Measurements from ENCODE around the gene GLG1. TPM values are rescaled to one million over a fixed set of nuclear protein-coding genes. Genes with fewer than 3 reads are reported as not detected.
"Not testable (repeated sequence)": the region's sequence is repeated elsewhere in the genome, so short reads cannot be mapped to it uniquely, and the experiment has no call there.

GLG1 gene
- total RNA-seq, 2 donors from 2014 or later: 96.9 to 98.3 TPM

DNA sequence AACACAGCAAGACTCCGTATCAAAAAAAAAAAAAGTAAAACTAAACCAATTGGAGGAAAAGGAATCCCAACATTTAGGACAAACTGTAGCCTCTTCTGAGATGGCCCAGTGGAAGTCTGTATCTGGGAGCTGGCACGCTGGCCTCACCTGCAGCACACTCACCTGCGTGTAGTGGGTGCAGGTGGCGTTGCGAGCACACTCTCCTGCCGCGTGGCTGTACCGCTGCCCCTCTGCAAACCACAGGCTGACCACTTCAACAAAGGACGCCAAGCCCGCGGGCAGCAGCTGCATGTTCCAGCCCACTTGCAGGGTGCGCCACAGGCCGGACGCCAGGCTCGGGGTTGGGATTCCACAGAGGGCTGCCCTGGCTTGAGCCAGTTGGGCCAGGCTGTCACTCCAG lies 189.0 kb downstream of the GLG1 start:
- H3K36me3 ChIP-seq; intact Hi-C loops (cut with DNase I); H3K4me1 ChIP-seq; DNase-seq; H3K27ac ChIP-seq; H3K9ac ChIP-seq (ENCODE audit: low read depth in 2 of 2, low read length in 2 of 2); H3K27me3 ChIP-seq; H3K4me3 ChIP-seq; H3K9me3 ChIP-seq: not testable (repeated sequence)

DNA sequence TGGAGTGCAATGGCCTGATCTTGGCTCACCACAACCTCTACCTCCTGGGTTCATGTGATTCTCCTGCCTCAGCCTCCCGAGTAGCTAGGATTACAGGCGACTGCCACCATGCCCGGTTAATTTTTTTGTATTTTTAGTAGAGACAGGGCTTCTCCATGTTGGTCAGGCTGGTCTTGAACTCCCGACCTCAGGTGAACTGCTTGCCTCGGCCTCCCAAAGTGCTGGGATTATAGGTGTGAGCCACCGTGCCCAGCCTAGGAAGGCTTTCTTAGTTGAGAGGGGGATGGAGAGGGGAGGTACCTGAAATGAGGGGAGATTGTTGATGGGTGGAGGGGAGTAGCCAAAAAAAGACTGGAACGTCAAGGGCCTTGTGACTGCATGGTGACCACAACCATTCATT lies 193.0 kb downstream of the GLG1 start:
- H3K27ac ChIP-seq; H3K9me3 ChIP-seq; H3K4me3 ChIP-seq; H3K36me3 ChIP-seq; H3K4me1 ChIP-seq; intact Hi-C loops (cut with DNase I); H3K9ac ChIP-seq (ENCODE audit: low read depth in 2 of 2, low read length in 2 of 2); H3K27me3 ChIP-seq; DNase-seq: not testable (repeated sequence)

DNA sequence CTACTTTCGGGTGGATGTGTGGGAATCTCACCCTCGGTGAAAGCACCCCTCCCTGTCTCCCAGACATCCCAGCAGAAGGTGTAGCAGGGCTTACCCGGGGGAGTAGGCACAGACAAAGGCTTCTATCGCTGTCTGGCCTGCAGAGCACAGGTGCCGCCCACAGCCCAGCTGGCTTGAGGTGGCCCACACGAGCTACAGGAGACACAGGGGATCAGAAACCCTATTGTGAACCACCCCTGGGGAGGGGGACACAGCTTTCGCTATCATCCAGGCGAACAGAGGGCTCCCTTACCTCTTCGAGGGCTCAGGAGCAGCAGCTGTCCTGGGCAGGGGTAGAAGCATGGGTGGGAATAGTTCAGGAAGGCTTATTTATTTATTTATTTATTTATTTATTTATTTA lies 193.4 kb downstream of the GLG1 start:
- H3K27me3 ChIP-seq; H3K4me3 ChIP-seq; H3K9ac ChIP-seq (ENCODE audit: low read depth in 2 of 2, low read length in 2 of 2); H3K4me1 ChIP-seq; DNase-seq; H3K27ac ChIP-seq; H3K9me3 ChIP-seq; H3K36me3 ChIP-seq; intact Hi-C loops (cut with DNase I): not testable (repeated sequence)

DNA sequence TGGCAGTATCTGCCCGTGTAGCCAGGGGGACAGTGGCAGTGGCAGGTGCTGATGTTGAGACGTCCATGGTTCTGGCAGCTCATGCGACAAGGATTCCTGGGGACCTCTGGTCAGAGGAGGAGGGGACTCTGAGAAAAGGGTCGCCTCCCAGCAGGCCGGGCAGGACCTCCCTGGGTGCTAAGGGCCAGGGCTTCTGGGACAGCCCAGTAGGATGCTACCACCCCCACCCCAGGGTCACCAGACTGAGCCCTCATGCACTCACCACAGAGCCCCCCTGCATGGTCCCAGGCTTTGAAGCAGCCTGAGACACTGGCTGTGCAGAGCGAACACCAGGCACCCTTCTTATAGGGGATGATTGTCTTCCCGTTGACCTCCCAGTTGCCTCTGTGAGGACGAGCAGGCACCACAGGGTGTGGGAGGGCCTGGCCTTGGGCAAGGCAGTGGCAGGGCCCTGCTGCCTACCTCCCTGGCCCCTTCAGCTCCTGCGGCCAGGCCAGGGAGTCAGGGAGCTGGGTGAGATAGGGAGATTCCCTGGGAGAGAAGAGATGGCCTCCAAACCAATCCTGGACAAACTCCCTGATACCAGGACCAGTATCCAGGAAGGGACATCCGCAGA lies 194.0 kb downstream of the GLG1 start:
- DNase-seq; H3K36me3 ChIP-seq; H3K9me3 ChIP-seq; H3K27me3 ChIP-seq; intact Hi-C loops (cut with DNase I); H3K4me1 ChIP-seq; H3K9ac ChIP-seq (ENCODE audit: low read depth in 2 of 2, low read length in 2 of 2); H3K27ac ChIP-seq; H3K4me3 ChIP-seq: not testable (repeated sequence)

DNA sequence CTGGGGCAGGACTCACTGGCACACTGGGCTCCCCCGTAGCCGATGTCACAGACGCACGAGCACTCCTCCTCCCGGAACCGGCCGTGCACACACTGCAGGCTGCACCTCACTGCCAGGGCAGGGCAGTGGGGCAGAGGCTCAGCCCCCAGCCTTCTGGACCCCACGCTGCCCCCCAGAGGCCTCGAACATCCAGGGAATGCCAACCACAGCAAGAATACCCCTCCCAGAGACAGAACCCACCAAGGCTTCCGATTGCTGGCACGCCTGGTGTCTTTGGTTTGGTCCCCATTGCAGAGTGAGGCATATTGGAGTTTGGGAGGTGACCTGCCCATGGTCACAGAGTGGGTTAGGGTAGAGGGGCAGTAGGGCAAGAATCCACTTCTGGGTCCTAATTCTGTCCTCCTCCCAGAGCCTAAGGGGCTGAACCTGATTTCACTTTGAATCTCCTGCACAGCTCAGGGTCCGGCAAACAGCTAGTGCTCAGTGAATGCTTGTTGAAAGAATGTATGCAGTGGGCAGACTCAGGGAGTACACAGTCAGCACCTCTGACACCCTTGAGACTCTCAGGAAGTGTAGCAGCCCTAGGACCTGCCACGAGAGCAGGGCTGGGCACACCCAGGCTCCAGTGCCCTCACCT lies 194.7 kb downstream of the GLG1 start:
- H3K27me3 ChIP-seq; intact Hi-C loops (cut with DNase I); H3K9me3 ChIP-seq; H3K4me1 ChIP-seq; H3K36me3 ChIP-seq; DNase-seq; H3K27ac ChIP-seq; H3K4me3 ChIP-seq; H3K9ac ChIP-seq (ENCODE audit: low read depth in 2 of 2, low read length in 2 of 2): not testable (repeated sequence)

DNA sequence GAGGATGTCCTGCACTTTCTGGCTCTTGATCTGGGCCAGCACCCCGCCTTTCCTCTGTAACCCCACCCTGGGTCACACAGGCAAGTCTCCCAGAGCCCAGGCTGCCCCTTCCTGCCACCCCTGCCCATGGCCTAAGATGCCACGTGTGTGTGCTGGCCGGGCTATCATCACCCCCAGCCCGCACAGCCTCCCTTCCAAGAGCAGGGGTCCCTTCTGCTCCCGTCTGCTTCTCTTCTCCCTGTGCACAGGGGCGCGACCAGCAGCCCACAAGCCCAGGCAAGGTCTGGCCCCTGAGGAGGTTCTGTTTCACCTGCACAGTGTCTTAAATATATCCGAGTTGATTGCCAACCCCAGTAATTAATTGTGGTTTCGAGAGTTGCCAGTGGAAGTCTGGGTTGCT lies 195.9 kb downstream of the GLG1 start:
- H3K9me3 ChIP-seq; H3K4me3 ChIP-seq; H3K27ac ChIP-seq; H3K27me3 ChIP-seq; H3K36me3 ChIP-seq; H3K9ac ChIP-seq (ENCODE audit: low read depth in 2 of 2, low read length in 2 of 2); DNase-seq; intact Hi-C loops (cut with DNase I); H3K4me1 ChIP-seq: not testable (repeated sequence)

DNA sequence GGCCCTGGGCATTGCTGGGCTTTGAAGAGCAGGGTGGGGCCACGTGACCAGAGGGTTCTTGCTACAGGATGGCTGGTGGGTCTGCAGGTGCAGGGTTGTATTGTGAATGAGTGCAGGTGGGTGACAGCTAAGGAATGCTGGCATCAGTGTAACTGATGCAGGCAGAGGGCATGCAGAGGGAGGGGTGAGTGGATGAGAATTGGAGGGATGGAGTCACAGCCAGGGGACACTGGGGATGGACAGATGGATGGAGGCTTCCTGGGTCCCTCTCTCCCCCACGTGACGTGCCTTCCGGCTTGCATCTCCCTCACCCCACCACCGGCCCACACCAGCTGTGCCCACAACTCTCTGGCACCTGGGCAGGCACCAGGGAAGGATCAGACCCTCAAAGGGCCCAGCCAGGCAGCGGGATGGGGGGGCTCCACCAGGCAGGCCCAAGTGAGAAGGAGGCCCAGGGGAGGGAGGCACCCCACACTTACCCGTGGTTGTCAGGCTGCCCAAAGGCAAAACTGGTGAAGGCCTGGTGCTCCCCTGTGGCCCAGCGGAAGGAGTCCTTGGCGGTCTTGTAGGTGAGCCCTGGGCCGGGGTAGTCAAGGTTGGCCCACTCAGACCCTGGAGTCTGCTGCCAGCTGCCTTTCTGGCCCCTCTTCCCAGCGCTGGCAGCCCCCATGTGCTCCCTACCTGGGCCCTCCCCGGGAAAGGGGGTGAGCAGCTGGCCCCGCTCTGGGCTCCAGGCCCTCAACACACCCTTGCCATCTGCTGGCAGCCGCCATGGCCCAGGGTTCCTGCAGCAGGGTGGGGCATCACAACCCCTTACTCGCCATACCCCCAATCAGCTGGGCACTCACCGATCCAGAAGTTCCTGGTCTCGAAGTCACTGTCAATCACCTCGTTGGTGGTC lies 196.6 kb downstream of the GLG1 start:
- H3K9ac ChIP-seq (ENCODE audit: low read depth in 2 of 2, low read length in 2 of 2); H3K27ac ChIP-seq; H3K27me3 ChIP-seq; H3K36me3 ChIP-seq; H3K4me3 ChIP-seq; intact Hi-C loops (cut with DNase I); H3K9me3 ChIP-seq; H3K4me1 ChIP-seq: not testable (repeated sequence)
- peak; percentile 13 for DNase-seq

DNA sequence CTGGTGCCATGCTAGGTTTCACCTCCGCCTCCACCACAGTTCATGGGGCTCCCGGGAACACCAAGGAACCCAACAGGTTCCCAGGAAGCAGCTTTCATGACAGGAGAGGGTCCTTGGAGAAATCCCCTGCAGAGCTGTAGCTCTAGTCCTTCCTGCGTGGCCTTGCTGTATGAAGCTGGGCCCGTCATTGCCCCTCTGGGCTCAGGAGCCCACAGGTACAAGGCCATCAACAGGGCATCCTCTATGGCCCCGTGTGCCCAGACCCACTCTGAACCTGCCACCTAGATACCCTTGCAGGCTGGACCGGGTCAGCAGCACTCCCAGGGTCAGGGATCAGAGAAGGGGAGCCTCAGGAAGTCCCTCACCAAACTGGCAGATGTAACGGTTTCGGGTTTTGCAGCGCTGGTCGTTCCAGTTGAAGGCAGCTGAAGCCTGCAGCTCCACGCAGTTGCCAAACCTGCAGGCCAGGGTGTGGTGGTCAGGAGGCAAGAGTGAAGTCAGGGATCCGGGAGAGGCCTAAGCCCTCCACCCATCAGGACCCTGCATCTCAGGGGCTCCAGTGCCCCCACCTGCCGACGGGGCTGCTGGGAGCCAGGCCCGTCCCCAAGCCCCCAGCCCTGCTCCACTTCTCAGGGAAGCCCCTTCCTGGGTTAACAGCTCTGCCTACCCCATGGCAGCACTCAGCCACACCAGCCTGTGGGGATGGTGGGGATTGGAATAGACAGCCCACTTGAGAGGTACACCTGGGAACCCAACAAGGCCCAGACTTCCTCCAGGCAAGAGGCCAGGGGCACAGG lies 197.5 kb downstream of the GLG1 start:
- H3K4me3 ChIP-seq; DNase-seq; H3K27ac ChIP-seq; H3K36me3 ChIP-seq; H3K9me3 ChIP-seq; intact Hi-C loops (cut with DNase I); H3K27me3 ChIP-seq; H3K4me1 ChIP-seq; H3K9ac ChIP-seq (ENCODE audit: low read depth in 2 of 2, low read length in 2 of 2): not testable (repeated sequence)

DNA sequence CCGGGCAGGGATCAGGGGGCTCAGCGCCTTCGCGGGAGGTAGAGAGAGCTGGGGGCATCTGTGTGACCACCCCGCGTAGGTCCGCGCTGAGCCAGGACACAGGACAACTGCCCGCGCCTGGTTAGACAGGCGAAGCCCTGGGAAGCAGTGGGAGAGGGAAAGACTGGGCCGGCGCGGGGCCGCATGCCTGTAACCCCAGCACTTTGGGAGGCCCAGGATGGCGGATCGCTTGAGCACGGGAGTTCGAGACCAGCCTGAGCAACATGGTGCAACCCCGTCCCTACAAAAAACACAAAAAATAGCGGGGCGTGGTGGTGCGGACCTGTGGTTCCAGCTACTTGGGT lies 199.6 kb downstream of the GLG1 start:
- intact Hi-C loops (cut with DNase I); DNase-seq; H3K4me1 ChIP-seq; H3K9me3 ChIP-seq; H3K9ac ChIP-seq (ENCODE audit: low read depth in 2 of 2, low read length in 2 of 2); H3K27ac ChIP-seq; H3K27me3 ChIP-seq; H3K36me3 ChIP-seq: not testable (repeated sequence)
- peak overlapping the region; percentile 25 for H3K4me3 ChIP-seq

DNA sequence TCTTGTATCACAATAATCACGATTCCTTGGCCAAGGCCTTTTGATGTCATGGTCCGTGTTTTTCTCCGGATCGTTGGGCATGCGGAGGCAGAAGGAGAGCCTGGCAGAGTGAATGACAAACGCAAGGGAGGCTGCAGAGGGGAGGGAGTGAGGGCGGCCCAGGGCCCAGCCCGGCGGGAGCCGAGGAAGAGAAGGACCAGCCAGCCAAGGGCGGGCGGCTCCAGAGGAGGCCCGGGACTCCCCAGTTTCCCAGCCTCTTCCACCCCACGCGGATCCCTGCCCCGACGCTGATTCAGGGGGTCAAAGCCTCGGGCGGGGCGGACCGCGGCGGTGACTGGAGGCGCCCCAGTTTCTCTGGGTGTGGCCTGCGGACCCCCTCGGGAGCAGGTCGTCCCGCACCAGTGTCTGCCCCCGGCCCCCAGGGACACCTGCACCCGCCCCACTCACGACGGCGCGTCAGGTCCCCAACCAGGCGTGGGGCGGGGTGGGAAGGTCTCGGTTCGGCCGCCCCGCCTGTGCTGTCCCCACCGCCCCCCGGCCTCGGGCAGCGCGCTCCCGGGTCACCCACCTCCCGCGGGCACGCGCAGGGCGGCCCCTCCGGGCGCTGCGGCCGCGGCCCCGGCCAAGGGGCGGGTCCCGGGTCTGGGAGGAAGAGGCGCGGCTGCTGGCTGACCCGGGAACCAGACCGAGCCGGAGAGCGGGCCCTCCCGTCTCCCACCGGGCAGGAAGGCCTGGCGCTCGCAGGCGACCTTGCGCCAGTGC lies 200.1 kb downstream of the GLG1 start:
- H3K27me3 ChIP-seq; H3K9me3 ChIP-seq; H3K4me1 ChIP-seq; H3K36me3 ChIP-seq; intact Hi-C loops (cut with DNase I); DNase-seq; H3K27ac ChIP-seq; H3K9ac ChIP-seq (ENCODE audit: low read depth in 2 of 2, low read length in 2 of 2): not testable (repeated sequence)
- H3K4me3 ChIP-seq: peak overlapping the region; percentile 25

DNA sequence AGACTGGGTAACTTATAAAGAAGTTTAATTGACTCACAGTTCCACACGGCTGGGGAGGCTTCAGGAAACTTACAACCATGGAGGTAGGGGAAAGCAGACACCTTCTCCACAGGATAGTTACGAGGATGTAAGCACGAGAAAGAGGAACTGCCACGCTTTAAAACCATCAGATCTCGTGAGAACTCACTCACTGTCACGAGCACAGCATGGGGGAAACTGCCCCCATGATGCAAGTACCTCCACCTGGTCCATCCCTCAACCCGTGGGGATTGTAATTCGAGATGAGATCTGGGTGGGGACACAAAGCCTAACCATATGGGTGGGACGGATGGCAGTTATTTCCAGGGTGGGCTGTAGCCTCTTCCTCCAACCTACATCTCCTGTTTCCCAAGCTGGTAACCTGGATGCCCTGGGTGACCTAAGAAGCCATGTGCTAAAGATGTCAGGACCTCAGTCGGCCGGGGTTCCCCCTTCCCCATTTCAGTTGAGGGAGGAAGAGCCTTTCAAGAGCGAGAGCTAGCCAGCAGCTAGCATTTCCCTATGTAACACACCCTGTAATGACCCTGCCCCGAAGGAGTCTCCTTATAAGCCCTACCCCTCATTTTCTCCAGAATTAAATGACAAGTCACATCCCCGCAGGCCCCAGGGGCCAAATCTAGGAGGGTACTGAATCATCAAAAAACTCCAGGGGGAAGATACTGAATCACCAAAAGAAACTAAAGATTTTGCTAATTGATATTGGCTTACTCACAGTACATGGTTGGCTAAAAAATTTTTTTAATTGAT lies 202.6 kb downstream of the GLG1 start:
- H3K36me3 ChIP-seq; DNase-seq; intact Hi-C loops (cut with DNase I); H3K27ac ChIP-seq; H3K27me3 ChIP-seq; H3K4me3 ChIP-seq; H3K9me3 ChIP-seq; H3K9ac ChIP-seq (ENCODE audit: low read depth in 2 of 2, low read length in 2 of 2); H3K4me1 ChIP-seq: not testable (repeated sequence)

DNA sequence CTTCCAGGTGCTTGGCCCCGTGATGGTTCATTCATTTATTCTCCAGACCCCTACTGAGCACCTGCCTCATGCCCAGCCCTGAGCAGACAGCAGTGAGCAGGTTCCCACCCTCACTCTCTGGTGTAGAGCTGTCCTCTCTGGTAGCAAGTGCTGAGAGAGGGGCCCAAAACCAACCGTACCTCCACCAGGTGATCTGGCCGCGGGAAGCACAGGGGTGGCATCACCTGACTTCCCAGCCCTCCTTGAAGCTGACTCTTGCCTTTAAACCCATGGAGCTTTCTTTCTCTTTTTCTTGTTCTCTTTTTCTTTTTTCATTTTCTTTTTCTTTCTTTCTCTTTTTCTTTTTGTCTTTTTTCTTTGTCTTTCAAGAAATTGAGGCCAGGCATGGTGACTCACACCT lies 206.7 kb downstream of the GLG1 start:
- H3K27ac ChIP-seq; H3K27me3 ChIP-seq; H3K36me3 ChIP-seq; intact Hi-C loops (cut with DNase I); H3K4me1 ChIP-seq; H3K4me3 ChIP-seq; H3K9me3 ChIP-seq; DNase-seq; H3K9ac ChIP-seq (ENCODE audit: low read depth in 2 of 2, low read length in 2 of 2): not testable (repeated sequence)
